NCI-H1694 (cell line): ENCODE results near the gene MRFAP1.
"Not testable (repeated sequence)": the region's sequence is repeated elsewhere in the genome, so short reads cannot be mapped to it uniquely, and the experiment has no call there.

Experiments
- DNase-seq: peaks from one replicate; lab custom pipeline; 2025; lab: John Stamatoyannopoulos, UW

MRFAP1 gene

GRCh38 chr4:6610856-6611430 lies 29.5 kb upstream of the MRFAP1 start:
- no peak for DNase-seq

- no peak for DNase-seq
Measured at GRCh38 chr4:6612961-6613675, 27.4 kb upstream of the MRFAP1 start.

- no peak for DNase-seq
Measured at GRCh38 chr4:6613676-6614651, 26.5 kb upstream of the MRFAP1 start.

GRCh38 chr4:6614701-6615230 lies 25.7 kb upstream of the MRFAP1 start:
- no peak for DNase-seq

- DNase-seq, result no peak
Measured at GRCh38 chr4:6616087-6616995, 24.1 kb upstream of the MRFAP1 start.

GRCh38 chr4:6617246-6617645 lies 23.2 kb upstream of the MRFAP1 start:
- no peak for DNase-seq

- no peak for DNase-seq
Measured at GRCh38 chr4:6618386-6619115, 21.9 kb upstream of the MRFAP1 start.

- no peak for DNase-seq
Measured at GRCh38 chr4:6619116-6619465, 21.4 kb upstream of the MRFAP1 start.

- no peak for DNase-seq
Measured at GRCh38 chr4:6619466-6620255, 20.8 kb upstream of the MRFAP1 start.

- no peak for DNase-seq
Measured at GRCh38 chr4:6620296-6620695, 20.2 kb upstream of the MRFAP1 start.

- no peak for DNase-seq
Measured at GRCh38 chr4:6620891-6621555, 19.5 kb upstream of the MRFAP1 start.

- no peak for DNase-seq
Measured at GRCh38 chr4:6621556-6621927, 18.9 kb upstream of the MRFAP1 start.

GRCh38 chr4:6622744-6623143 lies 17.7 kb upstream of the MRFAP1 start:
- DNase-seq, result no peak

GRCh38 chr4:6625256-6625655 lies 15.2 kb upstream of the MRFAP1 start:
- DNase-seq, result no peak

GRCh38 chr4:6626066-6626465 lies 14.4 kb upstream of the MRFAP1 start:
- DNase-seq, result no peak

- DNase-seq, result no peak
Measured at GRCh38 chr4:6627832-6628231, 12.7 kb upstream of the MRFAP1 start.

GRCh38 chr4:6628484-6628883 lies 12.0 kb upstream of the MRFAP1 start:
- DNase-seq, result not testable (repeated sequence)

- no peak for DNase-seq
Measured at GRCh38 chr4:6632125-6632524, 8.4 kb upstream of the MRFAP1 start.

GRCh38 chr4:6633091-6633906 lies 7.2 kb upstream of the MRFAP1 start:
- no peak for DNase-seq
